Activated T-cell treated with anti-CD3 and anti-CD28 coated beads, Interleukin-2, amount 50 U/mL, for 72 hours (primary cell): ENCODE measurements around the gene TMEM270. TPM values are rescaled to one million over a fixed set of nuclear protein-coding genes. Genes with fewer than 3 reads are reported as not detected.
"Not testable (repeated sequence)": the region's sequence is repeated elsewhere in the genome, so short reads cannot be mapped to it uniquely, and the experiment has no call there.

Source experiments
- ATAC-seq, 2 donors: fragments of 150-1000 bp; cut with Tn5 transposase; replicated peaks in 1 of 2; 2 replicates each; pipeline ENCODE4 v1.10.0; 2021; ENCODE audit warnings: moderate library complexity in 2 of 2, mild to moderate bottlenecking in 1 of 2
- DNase-seq, 2 donors: peaks; one replicate each; pipeline ENCODE4 v3.0.0; 2021 to 2022; ENCODE audit warnings: mixed read lengths in 1 of 2
- H3K27ac Mint-ChIP-seq: one replicate; pipeline ENCODE4 v1.8.0; 2022; ENCODE audit warnings: mild to moderate bottlenecking, moderate library complexity, mixed read lengths
- H3K27me3 Mint-ChIP-seq: one replicate; pipeline ENCODE4 v1.8.0; 2022; ENCODE audit warnings: low read depth, mixed read lengths
- H3K36me3 Mint-ChIP-seq, 2 donors: one replicate each; pipeline ENCODE4 v1.8.0; 2022; ENCODE audit warnings: mixed read lengths in 2 of 2, mild to moderate bottlenecking in 1 of 2; ENCODE audit not compliant: insufficient read depth in 2 of 2
- H3K4me1 Mint-ChIP-seq: one replicate; pipeline ENCODE4 v1.8.0; 2022; ENCODE audit warnings: low read depth, mixed read lengths
- H3K4me3 Mint-ChIP-seq, 2 donors: one replicate each; pipeline ENCODE4 v1.8.0; 2022; ENCODE audit warnings: mild to moderate bottlenecking in 2 of 2, mixed read lengths in 2 of 2, moderate library complexity in 2 of 2
- H3K9me3 Mint-ChIP-seq, 2 donors: one replicate each; pipeline ENCODE4 v1.8.0; 2022; ENCODE audit warnings: mixed read lengths in 2 of 2
- total RNA-seq, 2 donors: library from RNA; stranded (reverse); gene quantifications; one replicate each; pipeline ENCODE4 v1.2.3, GENCODE V29; 2022

TMEM270 gene
- total RNA-seq, 2 donors from 2014 or later, result not detected

GRCh38 chr7:73828107-73828803, 32.7 kb upstream of the TMEM270 start:
- peak overlapping the region; percentile 19 to 32 for H3K4me3 Mint-ChIP-seq
- H3K36me3 Mint-ChIP-seq, result no peaks in the 10 kb centered on the region
- H3K4me1 Mint-ChIP-seq, result peaks cover 26% of the 10 kb centered on the region
- ATAC-seq, result peak; percentile 90 to 95
- no peaks in the 10 kb centered on the region for H3K9me3 Mint-ChIP-seq
- DNase-seq, result peak; percentile 37
- H3K27ac Mint-ChIP-seq, result no peak overlapping the region
- peaks cover 29% of the 10 kb centered on the region for H3K27me3 Mint-ChIP-seq

- Mint-ChIP-seq H3K9me3 (no peaks in the 10 kb centered on the region), H3K27me3 (peaks cover 29% of the 10 kb centered on the region), H3K4me3 (peak overlapping the region in 1 of 2 donors; percentile 5), H3K27ac (no peak overlapping the region), H3K36me3 (no peaks in the 10 kb centered on the region), H3K4me1 (peaks cover 26% of the 10 kb centered on the region)
- DNase-seq (no peak), ATAC-seq (no peak)
Measured at GRCh38 chr7:73828972-73829371, 32.0 kb upstream of the TMEM270 start.

GRCh38 chr7:73829505-73829904, 31.5 kb upstream of the TMEM270 start:
- Mint-ChIP-seq H3K4me1 (peaks cover 26% of the 10 kb centered on the region), H3K27ac (no peak overlapping the region), H3K36me3 (no peaks in the 10 kb centered on the region), H3K4me3 (no peak overlapping the region), H3K27me3 (peaks cover 29% of the 10 kb centered on the region), H3K9me3 (no peaks in the 10 kb centered on the region)
- no peak for DNase-seq
- ATAC-seq, result no peak

- no peaks in the 10 kb centered on the region for H3K36me3 Mint-ChIP-seq
- no peak overlapping the region for H3K27ac Mint-ChIP-seq
- DNase-seq (no peak), ATAC-seq (no peak)
- H3K27me3 Mint-ChIP-seq, result peaks cover 29% of the 10 kb centered on the region
- no peak overlapping the region for H3K4me3 Mint-ChIP-seq
- peaks cover 26% of the 10 kb centered on the region for H3K4me1 Mint-ChIP-seq
- H3K9me3 Mint-ChIP-seq, result no peaks in the 10 kb centered on the region
Measured at GRCh38 chr7:73829921-73830680, 30.9 kb upstream of the TMEM270 start.

- Mint-ChIP-seq H3K27me3 (peaks cover 27% of the 10 kb centered on the region), H3K9me3 (no peaks in the 10 kb centered on the region), H3K27ac (no peak within 1 kb of the TSS), H3K36me3 (no peaks in the 10 kb centered on the region), H3K4me1 (peaks cover 26% of the 10 kb centered on the region), H3K4me3 (no peak within 1 kb of the TSS)
- DNase-seq, result no peak
- no peak for ATAC-seq
Measured at GRCh38 chr7:73830681-73831583, 30.0 kb upstream of the TMEM270 start, which contains the start of gene CLDN4. TSS of gene CLDN4 (plus strand) at chr7:73830996. CDS start at chr7:73831202, 206 bp downstream.

- no peak for ATAC-seq
- Mint-ChIP-seq H3K27ac (no peak overlapping the region), H3K27me3 (peaks cover 21% of the 10 kb centered on the region)
Measured at GRCh38 chr7:73831584-73831833, 29.4 kb upstream of the TMEM270 start.

GRCh38 chr7:73831834-73832651, 28.9 kb upstream of the TMEM270 start:
- Mint-ChIP-seq H3K36me3 (no peaks in the 10 kb centered on the region), H3K27ac (no peak overlapping the region), H3K27me3 (peaks cover 16% of the 10 kb centered on the region), H3K9me3 (no peaks in the 10 kb centered on the region), H3K4me3 (no peak overlapping the region), H3K4me1 (peaks cover 21% of the 10 kb centered on the region)
- no peak for DNase-seq
- ATAC-seq, result no peak

More at GRCh38 chr7:73831584-73831833, 29.4 kb upstream of the TMEM270 start:
- no peak for DNase-seq
- H3K4me3 Mint-ChIP-seq, result no peak overlapping the region
- no peaks in the 10 kb centered on the region for H3K9me3 Mint-ChIP-seq
- H3K4me1 Mint-ChIP-seq, result peaks cover 26% of the 10 kb centered on the region
- H3K36me3 Mint-ChIP-seq, result no peaks in the 10 kb centered on the region

GRCh38 chr7:73832806-73833205, 28.2 kb upstream of the TMEM270 start:
- Mint-ChIP-seq H3K9me3 (no peaks in the 10 kb centered on the region), H3K4me1 (peaks cover 13% of the 10 kb centered on the region), H3K27ac (no peak overlapping the region), H3K4me3 (no peak overlapping the region), H3K36me3 (no peaks in the 10 kb centered on the region), H3K27me3 (peaks cover 8% of the 10 kb centered on the region)
- ATAC-seq (no peak), DNase-seq (no peak)

GRCh38 chr7:73833251-73833919, 27.6 kb upstream of the TMEM270 start:
- Mint-ChIP-seq H3K9me3 (no peaks in the 10 kb centered on the region), H3K4me3 (no peak overlapping the region), H3K36me3 (no peaks in the 10 kb centered on the region), H3K27ac (no peak overlapping the region), H3K27me3 (peaks cover 6% of the 10 kb centered on the region), H3K4me1 (peaks cover 7% of the 10 kb centered on the region)
- ATAC-seq (no peak), DNase-seq (no peak)

- Mint-ChIP-seq H3K9me3 (no peaks in the 10 kb centered on the region), H3K27ac (no peak overlapping the region), H3K4me1 (no peaks in the 10 kb centered on the region), H3K27me3 (no peaks in the 10 kb centered on the region), H3K36me3 (no peaks in the 10 kb centered on the region), H3K4me3 (no peak overlapping the region)
- ATAC-seq, result no peak
- DNase-seq, result no peak
Measured at GRCh38 chr7:73834626-73835191, 26.2 kb upstream of the TMEM270 start.

- not testable (repeated sequence) for H3K36me3 Mint-ChIP-seq, ATAC-seq, H3K9me3 Mint-ChIP-seq, H3K4me1 Mint-ChIP-seq, H3K27me3 Mint-ChIP-seq, H3K27ac Mint-ChIP-seq, H3K4me3 Mint-ChIP-seq, DNase-seq
Measured at GRCh38 chr7:73837167-73837566, 23.8 kb upstream of the TMEM270 start.

- Mint-ChIP-seq H3K4me3 (no peak overlapping the region), H3K9me3 (no peaks in the 10 kb centered on the region), H3K4me1 (no peaks in the 10 kb centered on the region), H3K36me3 (no peaks in the 10 kb centered on the region), H3K27me3 (peaks cover 2% of the 10 kb centered on the region), H3K27ac (no peak overlapping the region)
- ATAC-seq (no peak), DNase-seq (no peak)
Measured at GRCh38 chr7:73838642-73839041, 22.3 kb upstream of the TMEM270 start.
